Right lobe of liver (tissue), 4 donors: ENCODE results near the gene TMEM87B.

ENCODE experiments used
- CTCF ChIP-seq, 4 donors: fragments of 200-600 bp in 3 of 4; fragments of 450-650 bp in 1 of 4; IDR thresholded peaks; one replicate each; pipeline versions ENCODE4 v1.5.1 to v1.8.0; 2016 to 2022; ENCODE audit warnings: antibody characterized with exemption in 4 of 4, mild to moderate bottlenecking in 2 of 4
- POLR2A ChIP-seq: fragments of 450-650 bp; IDR thresholded peaks from one replicate; pipeline ENCODE4 v1.6.1; 2017; ENCODE audit warnings: antibody characterized with exemption, mild to moderate bottlenecking
- donor health status: DM: no; HTN: no; CAD: no.
- donor health status: DM: no; HTN: no; CAD: no.
- donor health status: DM: no; HTN: yes; CAD: no.

- TF ChIP-seq CTCF (IDR thresholded peaks at IDR 0.05): no peak
- TF ChIP-seq POLR2A: no peak
These were observed 4.8 kb upstream of the TMEM87B start for GRCh38 chr2:112050316-112050715.
